AG04449 (cell line): ENCODE data around the gene TRPM4.

Experiments
- CTCF ChIA-PET: fragments of 350-600 bp; formaldehyde crosslinking; extraction: SDS; loops from one replicate; lab custom pipeline; 2021; ENCODE audit warnings: antibody characterized with exemption; lab: Yijun Ruan, JAX
- POLR2A ChIA-PET: fragments of 400-600, 350-600 bp; formaldehyde crosslinking; extraction: SDS; loops from one replicate; lab custom pipeline; 2020; ENCODE audit warnings: antibody characterized with exemption, inconsistent platforms; lab: Yijun Ruan, JAX
- DNase-seq: peaks from one replicate; pipeline ENCODE4 v3.0.0-alpha.2; 2010; ENCODE audit warnings: low read depth, low spot score
- H3K4me3 ChIP-seq: 2 replicates; pipeline ENCODE4 v1.5.1; 2011; ENCODE audit warnings: low read depth, mild to moderate bottlenecking, control low read depth, low read length
- TF ChIP-seq, protein P1 (sequence below): IDR thresholded peaks from one replicate; pipeline ENCODE4 v1.5.1; 2011; ENCODE audit warnings: mild to moderate bottlenecking, moderate library complexity, low read length, control low read depth, inconsistent platforms; ENCODE audit not compliant: insufficient read depth; ENCODE audit errors: missing control alignments

Gene TRPM4

DNA sequence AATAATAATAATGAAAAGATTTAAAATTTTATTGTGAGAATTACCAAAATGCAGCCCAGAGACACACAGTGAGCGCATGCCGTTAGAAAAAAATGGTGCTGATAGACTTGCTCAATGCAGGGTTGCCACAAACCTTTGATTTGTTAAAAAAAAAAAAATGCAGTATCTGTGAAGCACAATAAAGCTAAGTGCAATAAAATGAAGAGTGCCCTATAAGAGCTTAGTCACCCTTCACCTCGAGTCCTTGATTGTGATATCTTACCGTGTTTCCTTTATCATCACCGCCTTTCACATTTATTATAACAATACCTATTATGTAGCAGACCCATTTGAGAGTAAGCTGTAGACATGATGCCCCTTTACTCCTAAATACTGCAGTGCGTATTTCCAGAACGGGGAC is 84.2 kb downstream of the TRPM4 start:
- TF ChIP-seq, protein P1, sequence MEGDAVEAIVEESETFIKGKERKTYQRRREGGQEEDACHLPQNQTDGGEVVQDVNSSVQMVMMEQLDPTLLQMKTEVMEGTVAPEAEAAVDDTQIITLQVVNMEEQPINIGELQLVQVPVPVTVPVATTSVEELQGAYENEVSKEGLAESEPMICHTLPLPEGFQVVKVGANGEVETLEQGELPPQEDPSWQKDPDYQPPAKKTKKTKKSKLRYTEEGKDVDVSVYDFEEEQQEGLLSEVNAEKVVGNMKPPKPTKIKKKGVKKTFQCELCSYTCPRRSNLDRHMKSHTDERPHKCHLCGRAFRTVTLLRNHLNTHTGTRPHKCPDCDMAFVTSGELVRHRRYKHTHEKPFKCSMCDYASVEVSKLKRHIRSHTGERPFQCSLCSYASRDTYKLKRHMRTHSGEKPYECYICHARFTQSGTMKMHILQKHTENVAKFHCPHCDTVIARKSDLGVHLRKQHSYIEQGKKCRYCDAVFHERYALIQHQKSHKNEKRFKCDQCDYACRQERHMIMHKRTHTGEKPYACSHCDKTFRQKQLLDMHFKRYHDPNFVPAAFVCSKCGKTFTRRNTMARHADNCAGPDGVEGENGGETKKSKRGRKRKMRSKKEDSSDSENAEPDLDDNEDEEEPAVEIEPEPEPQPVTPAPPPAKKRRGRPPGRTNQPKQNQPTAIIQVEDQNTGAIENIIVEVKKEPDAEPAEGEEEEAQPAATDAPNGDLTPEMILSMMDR: no peak
- DNase-seq: no peak
- CTCF ChIA-PET: interaction anchor here (4.9 kb wide), 1 partner anchor 15 kb away, joined by 41 read pairs; no protein-coding TSS in a partner anchor
- H3K4me3 ChIP-seq: no peak overlapping the region
- POLR2A ChIA-PET: no interaction called here

- H3K4me3 ChIP-seq: no peak overlapping the region
- TF ChIP-seq, protein P1: no peak
- no peak for DNase-seq
- ChIA-PET CTCF (interaction anchor here (3.3 kb wide), 1 partner anchor 17 kb away, joined by 11 read pairs; no protein-coding TSS in a partner anchor), POLR2A (no interaction called here)
Observed at GRCh38 chr19:49243129-49243528, 85.5 kb downstream of the TRPM4 start.

GRCh38 chr19:49243726-49244125 is 86.1 kb downstream of the TRPM4 start:
- ChIA-PET POLR2A (no interaction called here), CTCF (interaction anchor here (0.7 to 3.3 kb wide), 3 partner anchors 16 to 146 kb away, joined by 3 to 11 read pairs (median 3); no protein-coding TSS in a partner anchor)
- DNase-seq: no peak
- TF ChIP-seq, protein P1: no peak
- H3K4me3 ChIP-seq: no peak overlapping the region

GRCh38 chr19:49244256-49244655 is 86.7 kb downstream of the TRPM4 start:
- CTCF ChIA-PET: interaction anchor here (0.7 to 3.3 kb wide), 4 partner anchors 17 to 146 kb away, joined by 3 to 11 read pairs (median 3); no protein-coding TSS in a partner anchor

DNA sequence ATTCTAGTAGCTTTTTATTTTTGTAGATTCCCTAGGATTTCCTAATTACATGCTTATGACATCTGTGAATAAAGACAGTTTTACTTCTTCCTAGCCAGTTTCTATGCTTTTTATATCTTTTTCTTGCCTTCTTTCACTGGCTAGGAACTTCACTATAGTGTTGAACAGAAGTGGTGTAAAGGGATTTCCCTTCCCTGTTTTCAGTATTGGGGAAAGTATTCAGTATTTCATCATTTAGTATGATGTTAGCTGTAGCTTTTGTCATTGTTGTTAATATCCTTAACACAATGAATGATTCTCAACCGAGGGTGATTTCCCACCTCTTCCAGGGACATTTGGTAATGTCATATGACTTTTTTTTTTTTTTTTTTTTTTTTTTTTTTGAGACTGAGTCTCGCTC is 90.1 kb downstream of the TRPM4 start:
- TF ChIP-seq, protein P1: no peak
- no peak for DNase-seq
- POLR2A ChIA-PET: no interaction called here
- H3K4me3 ChIP-seq: no peak overlapping the region
- CTCF ChIA-PET: interaction anchor here (1.3 to 1.6 kb wide), 3 partner anchors 12 to 80 kb away, joined by 4 to 7 read pairs (median 4); no protein-coding TSS in a partner anchor

More at GRCh38 chr19:49244256-49244655, 86.7 kb downstream of the TRPM4 start:
- H3K4me3 ChIP-seq: no peak overlapping the region
- TF ChIP-seq, protein P1: no peak
- no peak for DNase-seq
- POLR2A ChIA-PET: no interaction called here

GRCh38 chr19:49249933-49250332 is 92.3 kb downstream of the TRPM4 start:
- H3K4me3 ChIP-seq: no peak overlapping the region
- ChIA-PET POLR2A (no interaction called here), CTCF (interaction anchor here (1.1 to 2.9 kb wide), 2 partner anchors 24 to 41 kb away, joined by 4 to 15 read pairs; no protein-coding TSS in a partner anchor)
- TF ChIP-seq, protein P1: no peak
- DNase-seq: no peak
